AG09319 (cell line): Measurements from ENCODE around the gene BEND6.
"Not testable (repeated sequence)": the region's sequence is repeated elsewhere in the genome, so short reads cannot be mapped to it uniquely, and the experiment has no call there.

ENCODE experiments used
- DNase-seq: peaks from one replicate; pipeline ENCODE4 v3.0.0-alpha.2; 2010; ENCODE audit warnings: low read depth; ENCODE audit errors: extremely low read depth
- CTCF ChIP-seq: IDR thresholded peaks from 2 replicates; pipeline ENCODE4 v1.5.1; 2011; ENCODE audit warnings: low read depth, mild to moderate bottlenecking, inconsistent platforms, low read length, moderate library complexity

The BEND6 gene

GRCh38 chr6:57044568-57044967 is 89.7 kb downstream of the BEND6 start:
- no peak for TF ChIP-seq CTCF
- no peak for DNase-seq

GRCh38 chr6:57046332-57047256 is 91.7 kb downstream of the BEND6 start, which contains the start of gene KIAA1586:
Gene KIAA1586 (plus strand): TSS chr6:57046693. CDS start chr6:57046756, 63 bp downstream.
- peak; percentile 64 for DNase-seq

GRCh38 chr6:57047257-57047585 is 92.3 kb downstream of the BEND6 start:
- not testable (repeated sequence) for DNase-seq

- not testable (repeated sequence) for DNase-seq
Measured at GRCh38 chr6:57047859-57048258, 93.0 kb downstream of the BEND6 start.

GRCh38 chr6:57048577-57048976 is 93.7 kb downstream of the BEND6 start:
- DNase-seq: no peak
- no peak for TF ChIP-seq CTCF

- DNase-seq: no peak
- no peak for TF ChIP-seq CTCF
Measured at GRCh38 chr6:57063847-57064246, 108.9 kb downstream of the BEND6 start.

GRCh38 chr6:57064809-57065208 is 109.9 kb downstream of the BEND6 start:
- DNase-seq: no peak
- TF ChIP-seq CTCF: no peak

- TF ChIP-seq CTCF: no peak
- DNase-seq: no peak
Measured at GRCh38 chr6:57068061-57068460, 113.2 kb downstream of the BEND6 start.

GRCh38 chr6:57069228-57069627 is 114.3 kb downstream of the BEND6 start:
- no peak for DNase-seq
- no peak for TF ChIP-seq CTCF
